ENCODE measurements around the gene SH3BP4.
"Not testable (repeated sequence)": the region's sequence is repeated elsewhere in the genome, so short reads cannot be mapped to it uniquely, and the experiment has no call there.

Gene SH3BP4

DNA sequence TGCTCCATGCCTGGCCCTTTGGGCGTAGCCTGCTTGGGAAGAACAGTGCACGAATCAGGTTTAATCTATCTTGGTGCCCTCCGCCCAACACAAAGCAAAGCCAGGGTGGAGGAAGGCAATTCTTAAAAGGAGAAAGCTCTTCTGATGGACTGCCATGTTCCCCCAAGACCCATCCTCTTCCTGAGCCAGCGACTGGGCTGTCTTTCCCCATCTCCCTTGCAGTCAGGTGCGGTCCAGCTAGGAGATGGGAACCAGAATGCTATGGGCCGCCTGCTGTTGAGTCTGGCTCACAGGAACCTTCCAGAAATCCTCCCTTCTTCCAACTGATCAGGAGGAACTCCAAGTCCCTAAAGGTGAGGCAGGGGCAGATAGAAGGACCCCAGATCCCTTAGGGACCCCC is 105.0 kb downstream of the SH3BP4 start:
- DNase-seq (ENCODE audit: low read depth): no peak

DNA sequence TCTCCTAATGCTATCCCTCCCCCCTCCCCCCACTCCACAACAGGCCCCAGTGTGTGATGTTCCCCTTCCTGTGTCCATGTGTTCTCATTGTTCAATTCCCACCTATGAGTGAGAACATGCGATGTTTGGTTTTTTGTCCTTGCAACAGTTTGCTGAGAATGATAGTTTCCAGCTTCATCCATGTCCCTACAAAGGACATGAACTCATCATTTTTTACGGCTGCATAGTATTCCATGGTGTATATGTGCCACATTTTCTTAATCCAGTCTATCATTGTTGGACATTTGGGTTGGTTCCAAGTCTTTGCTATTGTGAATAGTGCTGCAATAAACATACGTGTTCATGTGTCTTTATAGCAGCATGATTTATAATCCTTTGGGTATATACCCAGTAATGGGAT is 105.8 kb downstream of the SH3BP4 start:
- not testable (repeated sequence) for DNase-seq (ENCODE audit: low read depth)

DNA sequence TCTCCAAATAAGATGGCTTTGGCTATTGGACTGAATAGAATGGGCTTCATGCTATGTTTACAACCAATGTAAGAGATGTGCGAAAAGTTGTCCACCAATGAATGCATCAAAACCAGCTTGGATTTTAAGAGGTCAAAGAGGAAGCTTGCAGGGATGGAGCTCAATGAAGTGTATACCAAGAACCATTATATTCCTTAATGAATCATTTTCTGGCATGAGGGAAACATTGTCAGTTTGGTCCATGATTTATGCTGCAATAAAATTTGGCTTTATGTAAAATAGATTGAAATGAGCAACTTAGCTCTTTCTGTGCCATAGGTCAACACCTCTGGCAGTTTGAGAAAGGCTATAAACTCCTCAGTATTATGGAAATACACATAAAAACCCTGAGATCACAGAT is 107.3 kb downstream of the SH3BP4 start:
- DNase-seq (ENCODE audit: low read depth): no peak

DNA sequence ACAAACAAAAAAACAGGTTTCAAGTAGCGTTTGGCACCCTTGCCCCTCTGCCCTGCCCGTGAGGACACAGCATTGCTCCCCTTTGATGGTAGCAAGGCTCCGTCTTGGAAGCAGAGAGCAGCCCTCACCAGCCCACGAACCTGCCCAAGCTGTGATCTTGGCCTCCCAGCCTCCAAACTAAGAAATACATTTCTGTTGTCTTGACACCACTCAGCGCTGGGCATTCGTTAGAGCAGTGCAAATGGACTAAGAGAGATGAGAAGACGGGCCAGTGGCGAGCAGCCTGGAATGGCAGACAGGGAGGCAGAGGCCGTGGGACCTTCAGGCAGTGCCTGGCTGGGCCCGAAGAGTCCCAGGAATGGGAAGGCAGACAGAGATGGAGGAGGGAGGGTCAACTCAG is 109.8 kb downstream of the SH3BP4 start:
- no peak for DNase-seq (ENCODE audit: low read depth)

DNA sequence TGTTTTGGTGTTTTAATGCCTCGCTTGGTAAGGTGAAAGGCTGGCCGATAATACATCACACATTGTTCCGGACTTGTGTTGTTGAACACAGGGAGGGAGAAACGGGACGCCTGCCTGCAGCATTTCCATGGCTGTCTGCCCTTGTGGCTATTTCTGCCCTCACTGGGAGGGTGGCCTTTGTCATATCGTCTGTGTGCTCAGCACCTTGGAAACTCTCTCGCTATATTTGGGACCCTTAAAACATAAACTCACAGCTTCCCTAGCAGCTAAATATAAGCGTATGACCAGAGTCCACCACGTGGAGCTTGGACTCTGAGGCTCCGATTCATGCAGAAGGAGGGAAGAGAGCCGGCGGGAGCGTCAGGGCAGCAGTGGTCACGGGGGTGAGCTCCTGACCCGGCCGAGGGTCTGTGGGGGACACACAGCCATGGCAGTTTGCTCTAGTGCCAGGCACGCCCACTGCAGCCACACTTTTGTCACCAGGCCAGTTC is 111.7 kb downstream of the SH3BP4 start:
- no peak for DNase-seq (ENCODE audit: low read depth)

DNA sequence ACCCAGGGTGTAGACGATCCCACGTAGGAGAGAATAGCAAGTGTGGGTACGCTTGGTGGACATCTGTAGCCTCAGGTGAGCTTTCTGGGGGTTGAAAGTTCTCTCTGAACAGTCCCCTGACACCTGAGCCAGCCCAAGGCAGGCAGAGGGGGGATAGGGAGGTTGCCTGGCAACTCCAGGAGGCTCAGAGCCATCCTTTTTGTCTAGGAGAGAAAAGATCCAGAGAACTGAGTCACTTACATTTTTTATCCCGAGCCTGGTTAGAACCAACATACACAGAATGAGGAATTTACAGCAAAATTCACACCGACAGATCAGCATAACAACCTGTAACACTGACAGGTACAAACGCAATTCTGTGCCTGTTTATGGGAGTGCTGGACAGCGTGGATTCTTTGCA is 113.2 kb downstream of the SH3BP4 start:
- no peak for DNase-seq (ENCODE audit: low read depth)

DNA sequence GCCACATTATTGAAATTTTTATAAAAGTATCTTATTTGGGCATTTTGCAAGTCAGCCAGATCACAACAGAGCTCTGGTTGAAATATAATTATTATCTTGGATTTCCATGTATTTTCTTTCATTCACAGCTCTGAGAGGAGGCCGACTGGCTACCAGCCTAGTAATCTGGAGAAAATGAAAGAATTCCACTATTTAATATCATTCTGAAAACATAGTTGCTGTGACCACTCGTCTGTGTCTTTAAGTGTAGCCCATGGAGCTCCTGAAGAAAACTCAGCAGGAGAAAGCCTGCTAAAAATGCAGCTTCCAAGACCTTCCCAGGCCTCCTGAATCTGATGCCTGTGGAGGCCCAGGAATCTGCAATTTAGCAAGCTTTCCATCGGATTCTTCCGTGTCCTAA is 114.7 kb downstream of the SH3BP4 start:
- no peak for DNase-seq (ENCODE audit: low read depth)

DNA sequence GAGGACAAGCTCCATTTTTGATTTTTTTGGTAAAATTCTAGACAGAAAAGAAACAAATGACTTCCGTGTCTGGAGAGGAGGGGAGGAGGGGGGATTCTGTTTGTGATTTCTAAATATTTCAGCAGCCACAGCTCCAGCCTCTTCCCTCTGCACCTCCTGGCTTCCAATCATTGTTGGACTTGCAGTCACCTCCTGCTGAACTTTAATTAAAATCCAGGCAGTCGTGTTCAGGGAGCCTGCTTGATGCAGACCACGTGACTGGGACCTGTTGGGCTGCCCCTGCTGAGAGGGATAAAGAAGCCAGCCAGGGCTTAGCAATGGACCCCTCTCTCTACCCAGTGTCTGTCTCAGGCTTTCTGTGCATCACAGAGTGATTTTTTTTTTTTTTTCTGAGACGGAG is 115.1 kb downstream of the SH3BP4 start:
- no peak for DNase-seq (ENCODE audit: low read depth)

DNA sequence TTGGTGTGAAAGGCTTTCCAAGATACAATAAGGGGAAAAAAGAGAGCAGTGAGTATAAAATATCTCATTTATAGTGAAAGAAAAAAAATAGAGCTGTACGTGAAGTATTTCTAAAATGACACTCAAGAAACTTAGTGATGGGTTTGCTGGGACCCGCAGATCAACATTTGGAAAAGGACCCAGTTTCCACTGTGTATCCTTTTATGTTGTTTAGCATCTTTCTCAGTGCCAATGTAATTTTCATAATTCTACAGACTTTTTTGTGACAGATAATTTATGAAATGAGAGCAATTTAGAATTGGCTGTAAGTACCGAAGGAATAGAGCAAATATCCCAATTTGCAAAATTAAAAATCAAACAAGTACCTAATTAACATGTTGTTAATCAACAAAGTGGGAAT is 116.9 kb downstream of the SH3BP4 start:
- no peak for DNase-seq (ENCODE audit: low read depth)

DNA sequence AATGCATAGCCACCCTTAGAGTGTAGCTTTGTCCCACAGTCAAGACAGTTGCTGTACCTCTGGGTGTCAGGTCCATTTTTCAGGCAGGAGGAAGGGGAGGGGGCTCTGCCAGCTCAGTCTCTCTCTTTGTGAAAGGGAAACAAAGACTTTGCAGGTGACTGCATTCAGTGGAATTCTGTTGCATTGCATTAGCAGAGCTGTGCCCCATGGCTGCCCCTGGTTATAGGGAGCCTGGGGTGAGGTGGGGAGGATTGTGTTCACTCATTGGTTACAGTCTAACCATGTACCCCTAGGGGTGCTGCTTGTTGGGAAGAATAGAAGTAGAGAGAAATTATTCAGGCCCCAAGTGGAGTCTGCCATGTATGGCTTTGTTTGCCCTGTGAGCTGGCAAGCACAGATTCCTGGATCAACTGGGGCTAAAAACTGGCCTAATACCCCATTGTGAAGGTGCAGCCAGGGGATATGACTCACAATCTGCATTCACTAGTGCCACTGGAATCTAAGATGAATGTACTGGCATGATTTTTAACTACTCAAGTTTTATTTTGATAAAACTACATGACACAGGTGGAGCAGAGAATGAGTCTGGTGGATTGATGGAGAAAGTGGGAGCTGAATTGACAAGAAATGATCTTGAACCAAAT is 118.4 kb downstream of the SH3BP4 start:
- DNase-seq (ENCODE audit: low read depth): no peak

DNA sequence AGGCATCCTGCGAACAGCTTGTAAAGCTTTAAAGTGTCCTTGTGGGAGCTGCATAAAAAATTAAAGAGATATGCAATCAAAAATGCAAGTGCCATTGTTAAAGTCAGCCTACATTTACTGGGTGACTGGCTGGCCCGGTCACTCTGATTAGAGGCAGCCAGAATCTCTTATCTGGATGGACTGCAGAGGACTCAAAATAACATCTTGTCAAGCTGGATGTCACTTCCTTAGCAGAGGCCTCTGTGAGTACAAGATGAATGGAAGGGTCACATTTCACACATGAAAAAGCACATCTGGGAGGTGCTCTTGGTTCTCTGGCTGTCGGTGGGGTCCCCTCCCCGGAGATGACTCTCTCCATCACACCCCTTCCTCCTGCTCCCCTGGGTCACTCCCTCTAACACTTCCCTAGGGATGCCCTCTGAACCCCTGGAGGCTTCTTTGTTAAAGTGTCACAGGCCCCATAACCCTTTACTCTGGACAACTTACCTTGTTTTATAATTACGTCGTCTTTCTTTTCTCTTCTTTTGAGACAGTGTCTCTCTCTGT is 122.1 kb downstream of the SH3BP4 start:
- no peak for DNase-seq (ENCODE audit: low read depth)

DNA sequence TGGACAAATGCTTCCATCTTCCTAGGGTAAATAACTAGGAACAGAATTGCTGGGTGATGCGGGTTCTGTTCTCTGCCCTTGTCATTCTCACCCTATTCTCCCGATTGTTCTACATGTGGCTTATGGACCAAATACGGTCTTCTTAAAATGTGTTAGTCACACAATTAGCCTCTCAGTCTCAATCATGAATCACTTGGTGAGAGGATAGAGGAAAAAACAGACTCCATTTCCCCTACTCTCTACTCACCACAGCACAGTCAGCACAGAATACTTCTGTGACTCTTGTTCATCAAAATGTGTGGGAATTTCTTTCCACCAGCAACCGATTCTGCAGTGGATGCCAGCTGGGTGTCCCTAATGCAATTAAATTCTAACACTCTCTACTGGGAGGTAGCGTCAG is 125.2 kb downstream of the SH3BP4 start:
- DNase-seq (ENCODE audit: low read depth): no peak

DNA sequence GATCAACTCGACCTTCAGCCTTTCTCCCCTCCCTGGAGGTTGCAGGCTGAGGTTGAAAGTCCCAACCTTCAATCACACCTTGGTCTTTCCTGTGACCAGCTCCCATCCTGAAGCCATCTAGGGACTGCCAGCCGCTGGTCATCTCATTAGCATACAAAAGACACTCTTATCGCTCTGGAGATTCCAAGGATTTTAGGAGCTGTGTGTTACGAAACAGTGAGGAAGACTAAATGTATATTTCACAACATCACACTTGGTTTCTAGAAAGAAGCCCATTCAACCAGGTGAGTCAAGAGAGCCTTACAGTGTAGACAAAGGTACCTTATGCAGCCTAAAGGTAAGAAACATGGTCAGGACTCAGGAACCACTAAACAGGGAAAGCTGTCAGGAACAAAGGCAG is 126.4 kb downstream of the SH3BP4 start:
- DNase-seq (ENCODE audit: low read depth): no peak

DNA sequence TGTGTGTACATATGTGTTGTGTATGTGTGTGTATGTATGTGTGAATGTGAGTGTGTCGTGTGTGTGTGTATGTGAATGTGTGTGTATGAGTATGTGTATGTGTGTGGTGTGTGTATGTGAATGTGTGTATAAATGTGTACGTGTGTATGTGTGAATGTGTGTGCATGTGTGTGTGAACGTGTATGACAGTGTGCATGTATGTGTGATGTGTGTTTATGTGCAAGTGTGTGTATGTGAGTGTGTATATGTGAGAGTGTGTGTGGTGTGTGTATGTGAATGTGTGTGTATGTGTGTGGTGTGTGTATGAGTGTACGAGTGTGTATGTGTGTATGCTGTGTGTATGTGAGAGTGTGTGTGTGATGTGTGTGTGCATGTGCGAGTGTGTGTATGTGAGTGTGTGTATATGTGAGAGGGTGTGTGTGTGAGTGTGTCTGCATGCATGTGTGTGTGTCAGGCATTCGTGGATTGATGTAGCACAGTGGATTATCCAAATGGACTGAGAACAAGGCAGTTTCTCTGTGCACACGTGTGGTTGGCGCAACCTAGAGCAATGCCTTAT is 127.2 kb downstream of the SH3BP4 start:
- DNase-seq (ENCODE audit: low read depth): no peak

DNA sequence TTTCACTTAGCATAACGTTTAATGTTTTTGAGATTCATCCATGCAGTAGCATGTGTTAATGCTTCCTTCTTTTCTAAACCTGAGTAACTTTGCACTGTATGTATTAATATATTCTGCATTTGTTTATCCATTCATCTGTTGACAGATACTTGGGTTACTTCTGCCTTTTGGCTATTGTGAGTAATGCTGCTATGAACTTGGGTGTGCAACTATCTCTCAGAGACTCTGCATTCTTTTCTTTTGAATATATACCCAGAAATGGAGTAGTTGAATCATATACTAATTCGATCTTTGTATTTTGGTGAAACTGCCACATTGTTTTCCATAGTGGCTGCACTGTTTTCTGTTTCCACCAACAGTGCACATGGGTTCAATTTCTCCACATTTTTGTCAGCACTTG is 128.3 kb downstream of the SH3BP4 start:
- no peak for DNase-seq (ENCODE audit: low read depth)

DNA sequence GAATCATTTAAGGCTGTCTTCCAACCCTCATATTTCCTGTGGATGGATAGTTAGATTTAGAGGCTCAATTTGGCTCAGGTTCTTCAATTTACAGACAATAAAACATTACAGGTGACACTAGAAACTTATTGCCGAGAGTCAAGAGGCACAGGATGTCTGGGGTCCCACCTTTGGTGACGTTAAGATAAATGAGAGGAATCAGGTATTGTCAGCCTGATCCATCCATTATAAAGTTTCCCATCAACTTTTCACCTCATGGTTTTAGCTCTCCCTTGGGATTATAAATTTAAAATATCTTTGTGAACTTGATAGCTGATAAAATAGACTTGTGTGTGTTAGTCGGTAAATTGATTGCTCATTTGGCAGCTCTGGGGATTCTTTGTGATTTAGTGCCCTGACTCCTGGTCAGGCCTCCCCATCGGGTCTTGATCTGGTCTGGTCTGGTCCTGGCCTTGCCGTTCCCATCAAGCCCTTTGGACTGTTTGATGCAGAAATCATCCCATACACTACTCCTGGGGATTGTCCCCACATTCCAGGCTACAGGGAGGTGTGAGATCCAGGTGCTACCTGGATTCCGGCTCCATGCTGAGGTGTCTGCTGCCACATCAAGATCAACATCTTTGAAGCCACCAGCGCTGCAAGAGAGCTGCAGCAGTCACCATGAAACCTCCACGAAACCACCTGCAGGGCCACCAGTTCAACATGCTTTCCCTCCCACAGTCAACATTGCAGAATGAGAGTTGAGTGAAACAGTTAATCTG is 130.9 kb downstream of the SH3BP4 start:
- DNase-seq (ENCODE audit: low read depth): no peak

DNA sequence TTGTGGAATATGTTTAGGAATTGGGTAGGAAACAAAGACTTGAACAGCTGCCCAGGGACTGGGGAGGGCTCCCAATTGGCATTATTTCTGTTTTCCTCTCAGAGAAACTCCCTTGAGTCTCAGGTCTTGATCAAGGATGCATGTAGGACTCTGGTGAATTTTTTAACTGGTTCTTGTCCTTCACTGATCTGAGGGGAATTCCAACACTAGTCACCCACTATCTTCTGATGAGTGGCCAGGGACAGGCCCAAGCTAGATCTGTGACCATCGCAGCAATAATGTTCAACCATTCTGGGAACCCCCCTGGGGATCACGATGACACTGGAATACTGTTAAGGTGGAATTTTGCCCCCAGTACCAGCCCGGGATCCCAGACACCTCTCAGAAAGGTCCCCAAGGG is 132.0 kb downstream of the SH3BP4 start:
- no peak for DNase-seq (ENCODE audit: low read depth)

DNA sequence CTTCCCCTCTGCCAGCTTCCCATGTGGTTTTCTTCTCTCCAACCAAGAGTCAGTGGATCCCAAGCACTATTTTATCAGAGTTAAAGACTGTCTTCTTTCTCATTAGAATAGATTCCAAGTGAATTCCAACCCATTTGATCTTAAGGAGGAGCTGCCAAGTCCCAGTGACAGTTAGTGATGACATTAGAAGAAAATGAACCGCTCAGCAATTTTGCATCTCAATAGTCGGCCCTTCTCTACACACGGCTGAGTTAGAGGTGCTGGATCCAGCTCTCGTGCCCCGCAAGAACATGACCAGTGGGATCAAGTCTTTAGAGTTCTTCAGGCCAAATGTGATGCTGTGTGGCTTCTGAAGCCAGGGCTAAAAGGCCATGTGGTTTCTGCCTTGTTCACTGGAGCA is 132.6 kb downstream of the SH3BP4 start:
- no peak for DNase-seq (ENCODE audit: low read depth)

DNA sequence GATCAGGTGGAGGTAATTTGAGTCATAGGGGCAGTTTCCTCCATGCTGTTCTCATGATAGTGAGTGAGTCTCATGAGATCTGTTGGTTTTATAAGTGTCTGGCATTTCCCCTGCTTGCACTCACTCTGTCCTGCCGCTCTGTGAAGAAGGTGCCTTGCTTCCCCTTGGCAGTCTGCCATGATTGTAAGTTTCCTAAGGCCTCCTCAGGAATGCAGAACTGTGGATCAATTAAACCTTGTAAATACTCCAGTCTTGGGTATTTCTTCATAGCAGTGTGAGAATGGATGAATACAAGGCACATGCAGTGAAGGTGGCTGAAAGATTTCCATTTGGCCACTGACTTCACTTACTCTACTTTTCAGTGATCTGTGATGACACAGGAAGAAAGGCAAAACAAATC is 133.7 kb downstream of the SH3BP4 start:
- DNase-seq (ENCODE audit: low read depth): no peak

DNA sequence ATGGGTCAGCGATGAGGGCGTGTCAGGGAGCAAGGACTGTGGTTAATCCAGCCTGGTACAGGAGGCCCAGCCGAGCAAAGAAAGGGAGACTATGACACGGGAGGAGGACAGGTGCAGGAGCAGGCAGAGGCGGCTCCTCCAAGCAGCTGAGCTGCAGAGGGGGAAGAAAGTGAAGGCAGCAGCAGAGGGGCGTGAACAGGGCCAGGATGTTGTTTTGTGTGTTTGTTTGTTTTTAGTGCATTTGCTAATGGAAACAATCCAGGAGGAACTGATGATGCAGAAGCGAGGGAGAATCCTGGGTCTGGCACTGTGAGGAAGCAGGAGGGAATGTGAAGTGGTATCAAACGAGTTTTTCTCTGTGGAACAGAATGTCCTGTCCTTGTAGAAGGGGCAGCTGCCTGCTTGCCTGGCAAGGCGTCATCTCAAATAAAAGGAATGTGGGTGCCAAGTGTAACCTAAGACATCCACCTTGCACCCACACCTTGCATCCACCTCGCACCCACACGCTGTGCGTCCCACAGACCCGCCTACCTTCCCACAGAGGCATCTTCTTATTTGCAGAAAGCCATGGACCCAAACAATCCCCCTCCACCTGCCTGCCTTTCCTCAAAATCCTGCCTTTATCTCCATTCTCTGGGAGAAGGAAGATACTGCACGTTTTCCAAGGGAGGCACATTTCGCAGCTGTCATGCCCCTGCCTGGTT is 134.8 kb downstream of the SH3BP4 start:
- DNase-seq (ENCODE audit: low read depth): no peak

DNA sequence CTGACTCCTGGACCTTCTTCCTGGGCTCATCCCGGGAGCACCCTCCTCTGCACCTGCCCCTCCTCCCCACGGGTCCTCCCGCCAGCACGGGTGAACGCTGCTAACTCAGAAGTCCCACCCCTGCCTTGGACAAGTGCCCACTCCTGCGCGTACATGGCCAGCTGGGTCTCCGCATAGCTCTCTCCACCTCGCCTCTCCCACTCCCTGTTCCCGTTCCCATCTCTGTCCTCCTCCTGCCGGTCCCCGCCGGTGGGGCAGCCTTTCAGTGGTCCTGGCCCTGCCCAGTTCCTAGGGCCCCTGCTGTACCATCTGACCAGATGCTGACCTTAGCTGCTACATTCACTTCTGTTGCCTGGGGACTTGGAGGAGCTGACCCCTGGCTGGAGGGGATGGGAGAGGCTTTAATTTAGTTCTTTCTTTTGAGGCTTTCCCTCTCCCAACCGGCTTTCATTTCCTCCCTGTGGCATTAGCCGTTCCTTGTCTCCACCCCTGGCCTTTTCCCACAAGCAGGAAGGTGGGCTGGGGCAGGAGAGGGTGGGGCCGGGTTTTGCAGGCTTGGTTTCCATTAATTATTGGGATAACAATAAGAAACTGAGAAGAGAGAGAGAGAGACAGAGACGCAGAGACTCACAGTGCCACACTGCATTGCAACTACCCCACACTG is 136.1 kb downstream of the SH3BP4 start:
- DNase-seq (ENCODE audit: low read depth): no peak

DNA sequence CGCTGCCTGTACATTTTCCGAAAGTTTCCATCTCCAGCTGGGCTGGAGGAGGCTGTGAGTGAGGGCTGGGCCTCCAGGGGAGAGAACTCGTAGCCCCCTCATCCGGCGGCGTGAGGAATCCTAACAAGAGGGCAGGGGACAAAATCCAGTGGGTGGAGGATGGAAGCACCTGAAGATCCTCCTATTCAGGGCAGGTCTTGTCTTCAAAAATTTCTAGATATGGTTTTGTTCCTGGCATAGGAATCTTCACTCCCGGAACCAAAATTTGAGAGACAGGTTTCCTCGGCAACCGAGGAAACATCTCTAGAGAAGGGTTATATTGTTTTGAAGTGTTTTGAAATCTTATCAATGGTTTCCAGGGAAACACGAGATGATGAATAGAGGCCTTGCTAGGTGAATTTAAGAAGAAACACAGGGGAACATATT is 136.7 kb downstream of the SH3BP4 start:
- no peak for DNase-seq (ENCODE audit: low read depth)
